GM06990 (cell line): ENCODE results near the gene WWTR1.

Experiments used
- DNase-seq: peaks from one replicate; pipeline ENCODE4 v3.0.0-alpha.2; 2011; ENCODE audit not compliant: insufficient read length; ENCODE audit errors: extremely low read depth
- H3K27me3 ChIP-seq: replicated peaks from 2 replicates; pipeline ENCODE4 v1.6.0; 2011; ENCODE audit warnings: low read length; ENCODE audit not compliant: control insufficient read depth, insufficient read depth
- H3K36me3 ChIP-seq: 2 replicates; pipeline ENCODE4 v1.5.1; 2011; ENCODE audit warnings: low read length; ENCODE audit not compliant: control insufficient read depth, insufficient read depth
- H3K4me3 ChIP-seq: replicated peaks from 2 replicates; pipeline ENCODE4 v1.5.1; 2011; ENCODE audit warnings: low read depth, mild to moderate bottlenecking, control low read depth, low read length
- CTCF ChIP-seq: IDR thresholded peaks from 2 replicates; pipeline ENCODE4 v1.5.1; 2011; ENCODE audit warnings: low read length, control low read depth, mild to moderate bottlenecking, inconsistent platforms; ENCODE audit not compliant: insufficient read depth, poor library complexity, severe bottlenecking

Gene WWTR1

GRCh38 chr3:149701977-149702350 is 44.1 kb upstream of the WWTR1 start:
- Histone ChIP-seq H3K4me3 (no peak overlapping the region), H3K36me3 (no peaks in the 10 kb centered on the region), H3K27me3 (no peaks in the 10 kb centered on the region)
- TF ChIP-seq CTCF, result no peak
- no peak for DNase-seq

- no peaks in the 10 kb centered on the region for H3K27me3 ChIP-seq
- no peak for DNase-seq
- TF ChIP-seq CTCF, result no peak
- no peaks in the 10 kb centered on the region for H3K36me3 ChIP-seq
- H3K4me3 ChIP-seq, result no peak overlapping the region
These were observed 43.6 kb upstream of the WWTR1 start for GRCh38 chr3:149701206-149701976.

GRCh38 chr3:149688122-149688757 is 30.4 kb upstream of the WWTR1 start:
- no peak for TF ChIP-seq CTCF
- Histone ChIP-seq H3K36me3 (no peaks in the 10 kb centered on the region), H3K27me3 (no peaks in the 10 kb centered on the region), H3K4me3 (no peak overlapping the region)
- no peak for DNase-seq

GRCh38 chr3:149686996-149687395 is 29.2 kb upstream of the WWTR1 start:
- H3K27me3 ChIP-seq, result no peaks in the 10 kb centered on the region
- TF ChIP-seq CTCF, result no peak
- H3K4me3 ChIP-seq, result no peak overlapping the region
- DNase-seq, result no peak
- H3K36me3 ChIP-seq, result no peaks in the 10 kb centered on the region

GRCh38 chr3:149678351-149678950 is 20.6 kb upstream of the WWTR1 start:
- TF ChIP-seq CTCF, result no peak
- no peak overlapping the region for H3K4me3 ChIP-seq
- no peak for DNase-seq
- no peaks in the 10 kb centered on the region for H3K27me3 ChIP-seq
- no peaks in the 10 kb centered on the region for H3K36me3 ChIP-seq
